CD4-positive, alpha-beta T cell (primary cell): ENCODE data around the gene SCN8A. TPM values are rescaled to one million over a fixed set of nuclear protein-coding genes. Genes with fewer than 3 reads are reported as not detected.

Experiments used
- ATAC-seq: fragments of 200-7000 bp; cut with Tn5 transposase; one replicate; pipeline ENCODE4 v1.10.0; 2022; ENCODE audit warnings: mild to moderate bottlenecking; ENCODE audit not compliant: poor library complexity
- CTCF ChIA-PET: fragments of 350-600 bp; sonication (Branson Sonifier 250); formaldehyde crosslinking; loops from one replicate; lab custom pipeline; 2021; ENCODE audit warnings: antibody characterized with exemption, inconsistent platforms; lab: Charles Lee
- POLR2A ChIA-PET: fragments of 350-600 bp; sonication (Branson Sonifier 250); formaldehyde crosslinking; loops from one replicate; lab custom pipeline; 2021; ENCODE audit warnings: antibody characterized with exemption, inconsistent platforms; lab: Charles Lee
- DNase-seq, 14 experiments: peaks; one replicate each; pipeline ENCODE4 v3.0.0-alpha.2; 2013 to 2020; ENCODE audit warnings: mixed read lengths in 2 of 14
- H3K27ac ChIP-seq, 2 donors: one replicate each; pipeline versions ENCODE4 v1.5.1 to v1.7.0; 2013; ENCODE audit warnings: low read length in 2 of 2, low read depth in 1 of 2, mild to moderate bottlenecking in 1 of 2
- H3K27me3 ChIP-seq, 2 experiments: 1 replicate in 1 of 2; 2 replicates in 1 of 2; pipeline versions ENCODE4 v1.6.1 to v1.7.0; 2013; ENCODE audit warnings: low read length in 2 of 2, control low read depth in 1 of 2, mild to moderate bottlenecking in 1 of 2, moderate library complexity in 1 of 2; ENCODE audit not compliant: insufficient read depth in 2 of 2, control insufficient read depth in 1 of 2
- H3K36me3 ChIP-seq: one replicate; pipeline ENCODE4 v1.6.1; 2013; ENCODE audit warnings: low read length, control low read depth; ENCODE audit not compliant: insufficient read depth
- H3K4me1 ChIP-seq: one replicate; pipeline ENCODE4 v1.6.1; 2013; ENCODE audit warnings: low read length, control low read depth; ENCODE audit not compliant: insufficient read depth
- H3K4me3 ChIP-seq: one replicate; pipeline ENCODE4 v1.5.1; 2013; ENCODE audit warnings: mild to moderate bottlenecking, low read length, moderate library complexity
- H3K9me3 ChIP-seq, 2 experiments: 1 replicate in 1 of 2; 2 replicates in 1 of 2; pipeline versions ENCODE4 v1.6.1 to v1.7.0; 2013; ENCODE audit warnings: low read length in 2 of 2, mild to moderate bottlenecking in 2 of 2, control low read depth in 1 of 2, moderate library complexity in 1 of 2; ENCODE audit not compliant: control insufficient read depth in 1 of 2, insufficient read depth in 1 of 2
- H3K27ac Mint-ChIP-seq: one replicate; pipeline ENCODE4 v1.8.0; 2020; ENCODE audit warnings: mixed read lengths
- H3K27me3 Mint-ChIP-seq: one replicate; pipeline ENCODE4 v1.8.0; 2021; ENCODE audit warnings: mixed read lengths
- H3K36me3 Mint-ChIP-seq: one replicate; pipeline ENCODE4 v1.8.0; 2021; ENCODE audit warnings: low read depth, mixed read lengths
- H3K4me1 Mint-ChIP-seq: one replicate; pipeline ENCODE4 v1.8.0; 2021; ENCODE audit warnings: low read depth, mixed read lengths
- H3K4me3 Mint-ChIP-seq: one replicate; pipeline ENCODE4 v1.8.0; 2020; ENCODE audit warnings: mild to moderate bottlenecking, mixed read lengths
- H3K9me3 Mint-ChIP-seq: one replicate; pipeline ENCODE4 v1.8.0; 2020; ENCODE audit warnings: mixed read lengths
- intact Hi-C, 2 experiments: fragments of 100-400 bp; cut with DNase I in 1 of 2; cut with micrococcal nuclease in 1 of 2; formaldehyde crosslinking; loops; one replicate each; pipeline versions ENCODE4 v1.15.1 to v1.9.0; 2023 to 2025; cut with DNase I, micrococcal nuclease
- total RNA-seq, 174 experiments: library from RNA in 2 of 174; stranded (reverse) in 2 of 174; gene quantifications; one replicate each; pipeline ENCODE4 v1.2.3 and lab custom pipeline; 2021 to 2026
- TF ChIP-seq, protein P1 (sequence below): fragments of 200-600 bp; IDR thresholded peaks from one replicate; pipeline ENCODE4 v1.8.0; 2022; ENCODE audit warnings: antibody characterized with exemption, mild to moderate bottlenecking

Gene SCN8A
- total RNA-seq, 2 experiments from 2014 or later: 0.14 to 0.36 TPM

DNA sequence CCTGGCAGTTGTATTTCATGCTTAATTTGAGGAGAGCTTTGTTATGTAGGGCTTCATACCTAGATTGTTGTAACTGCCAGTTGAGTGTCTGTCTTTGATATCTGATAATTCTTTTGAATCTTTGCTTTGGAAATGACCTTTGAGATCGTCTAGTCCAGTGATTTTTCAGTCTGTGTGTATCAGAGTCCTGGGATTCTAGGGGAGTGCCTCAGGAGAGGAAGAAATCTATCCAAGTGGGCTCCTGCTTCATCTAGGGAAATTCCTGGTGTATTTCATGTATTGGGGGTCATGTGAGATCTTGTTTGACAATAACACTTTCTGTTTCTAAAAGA, 158.9 kb downstream of the SCN8A start:
- no peaks in the 10 kb centered on the region for H3K36me3 Mint-ChIP-seq
- DNase-seq: no peak
- POLR2A ChIA-PET: no interaction called here
- CTCF ChIA-PET: interaction anchor here (0.6 kb wide), 1 partner anchor 451 kb away, joined by 4 read pairs; no protein-coding TSS in a partner anchor
- Histone ChIP-seq H3K36me3 (no peaks in the 10 kb centered on the region), H3K9me3 (no peaks in the 10 kb centered on the region), H3K4me3 (no peak overlapping the region), H3K4me1 (no peaks in the 10 kb centered on the region), H3K27ac (no peak overlapping the region), H3K27me3 (no peaks in the 10 kb centered on the region)
- TF ChIP-seq, protein P1, sequence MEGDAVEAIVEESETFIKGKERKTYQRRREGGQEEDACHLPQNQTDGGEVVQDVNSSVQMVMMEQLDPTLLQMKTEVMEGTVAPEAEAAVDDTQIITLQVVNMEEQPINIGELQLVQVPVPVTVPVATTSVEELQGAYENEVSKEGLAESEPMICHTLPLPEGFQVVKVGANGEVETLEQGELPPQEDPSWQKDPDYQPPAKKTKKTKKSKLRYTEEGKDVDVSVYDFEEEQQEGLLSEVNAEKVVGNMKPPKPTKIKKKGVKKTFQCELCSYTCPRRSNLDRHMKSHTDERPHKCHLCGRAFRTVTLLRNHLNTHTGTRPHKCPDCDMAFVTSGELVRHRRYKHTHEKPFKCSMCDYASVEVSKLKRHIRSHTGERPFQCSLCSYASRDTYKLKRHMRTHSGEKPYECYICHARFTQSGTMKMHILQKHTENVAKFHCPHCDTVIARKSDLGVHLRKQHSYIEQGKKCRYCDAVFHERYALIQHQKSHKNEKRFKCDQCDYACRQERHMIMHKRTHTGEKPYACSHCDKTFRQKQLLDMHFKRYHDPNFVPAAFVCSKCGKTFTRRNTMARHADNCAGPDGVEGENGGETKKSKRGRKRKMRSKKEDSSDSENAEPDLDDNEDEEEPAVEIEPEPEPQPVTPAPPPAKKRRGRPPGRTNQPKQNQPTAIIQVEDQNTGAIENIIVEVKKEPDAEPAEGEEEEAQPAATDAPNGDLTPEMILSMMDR: no peak
- no peak for ATAC-seq
- peaks cover 24% of the 10 kb centered on the region for H3K27me3 Mint-ChIP-seq
- no peak overlapping the region for H3K4me3 Mint-ChIP-seq
- intact Hi-C loops: no loop called here
- H3K27ac Mint-ChIP-seq: no peak overlapping the region
- H3K9me3 Mint-ChIP-seq: no peaks in the 10 kb centered on the region
- no peaks in the 10 kb centered on the region for H3K4me1 Mint-ChIP-seq

DNA sequence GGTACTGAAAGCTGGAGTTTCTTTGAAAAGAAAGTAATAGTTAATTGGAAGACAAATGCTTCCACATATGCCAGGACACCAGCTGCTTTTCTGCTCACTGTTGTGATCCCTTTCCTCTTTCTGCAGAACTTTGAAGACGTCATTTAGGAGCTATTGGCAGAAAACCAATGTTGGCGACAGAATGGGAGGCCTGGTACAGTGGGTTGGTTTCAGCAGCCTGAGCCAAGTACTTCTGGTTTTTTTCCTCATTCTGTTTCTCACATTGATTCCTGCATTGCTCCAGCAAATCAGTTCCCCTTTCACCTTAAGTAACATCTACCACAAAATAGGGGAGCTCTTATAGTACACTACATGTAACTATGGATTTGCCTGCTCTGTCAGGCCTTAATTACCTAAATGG, 160.6 kb downstream of the SCN8A start:
- Histone ChIP-seq H3K36me3 (no peaks in the 10 kb centered on the region), H3K27me3 (no peaks in the 10 kb centered on the region), H3K4me1 (no peaks in the 10 kb centered on the region), H3K4me3 (no peak overlapping the region), H3K27ac (no peak overlapping the region), H3K9me3 (no peaks in the 10 kb centered on the region)
- DNase-seq: no peak
- TF ChIP-seq, protein P1: no peak
- Mint-ChIP-seq H3K9me3 (no peaks in the 10 kb centered on the region), H3K36me3 (no peaks in the 10 kb centered on the region), H3K27me3 (peaks cover 17% of the 10 kb centered on the region), H3K27ac (no peak overlapping the region), H3K4me1 (no peaks in the 10 kb centered on the region), H3K4me3 (no peak overlapping the region)
- ChIA-PET POLR2A (no interaction called here), CTCF (no interaction called here)
- intact Hi-C loops: no loop called here
- no peak for ATAC-seq

DNA sequence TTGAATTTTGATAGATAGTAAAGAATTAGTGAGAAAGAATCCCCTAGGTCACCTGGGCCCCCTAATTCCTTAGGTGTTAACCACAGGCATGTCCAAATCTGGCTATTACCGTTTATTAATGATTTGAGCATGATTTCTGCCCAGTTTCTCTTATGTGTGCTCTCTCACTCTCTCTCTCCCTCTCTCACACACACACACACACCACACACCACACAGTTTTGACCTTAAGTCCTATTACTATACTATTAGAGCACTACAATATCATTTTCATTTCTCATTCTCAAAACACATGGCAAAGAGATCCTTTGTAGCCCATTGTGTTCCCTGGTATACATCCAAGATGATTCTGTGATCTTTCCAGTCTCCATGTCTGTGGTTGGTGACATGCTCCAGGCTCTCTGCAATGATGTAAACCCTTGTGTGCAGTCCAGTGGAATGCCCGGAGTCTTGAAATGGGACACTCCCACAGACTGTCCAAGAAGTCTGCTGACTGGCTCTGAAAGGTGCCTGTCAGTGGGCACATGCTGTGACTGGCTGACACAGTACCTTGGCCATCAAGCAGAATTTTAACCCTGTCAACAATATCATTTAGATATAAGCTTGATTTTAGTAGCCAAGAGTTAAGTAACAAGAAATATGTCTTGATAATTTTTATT, 161.3 kb downstream of the SCN8A start:
- intact Hi-C loops: no loop called here
- H3K36me3 ChIP-seq: no peaks in the 10 kb centered on the region
- no peak overlapping the region for H3K4me3 Mint-ChIP-seq
- TF ChIP-seq, protein P1: no peak
- H3K36me3 Mint-ChIP-seq: no peaks in the 10 kb centered on the region
- ATAC-seq: no peak
- H3K27ac Mint-ChIP-seq: no peak overlapping the region
- no peaks in the 10 kb centered on the region for H3K4me1 ChIP-seq
- H3K9me3 Mint-ChIP-seq: no peaks in the 10 kb centered on the region
- no peak overlapping the region for H3K4me3 ChIP-seq
- no peak overlapping the region for H3K27ac ChIP-seq
- DNase-seq: no peak
- peaks cover 17% of the 10 kb centered on the region for H3K27me3 Mint-ChIP-seq
- H3K27me3 ChIP-seq: no peaks in the 10 kb centered on the region
- CTCF ChIA-PET: no interaction called here
- no peaks in the 10 kb centered on the region for H3K9me3 ChIP-seq
- POLR2A ChIA-PET: no interaction called here
- H3K4me1 Mint-ChIP-seq: no peaks in the 10 kb centered on the region
